GM19395 (cell line): ENCODE results near the gene CRYZ.
"Not testable (repeated sequence)": the region's sequence is repeated elsewhere in the genome, so short reads cannot be mapped to it uniquely, and the experiment has no call there.

Source experiments
- ATAC-seq: cut with Tn5 transposase; IDR thresholded peaks from one replicate; pipeline ENCODE4 v1.9.1; 2021; ENCODE audit warnings: mild to moderate bottlenecking, moderate library complexity; ENCODE audit not compliant: unreplicated experiment

Gene CRYZ

DNA sequence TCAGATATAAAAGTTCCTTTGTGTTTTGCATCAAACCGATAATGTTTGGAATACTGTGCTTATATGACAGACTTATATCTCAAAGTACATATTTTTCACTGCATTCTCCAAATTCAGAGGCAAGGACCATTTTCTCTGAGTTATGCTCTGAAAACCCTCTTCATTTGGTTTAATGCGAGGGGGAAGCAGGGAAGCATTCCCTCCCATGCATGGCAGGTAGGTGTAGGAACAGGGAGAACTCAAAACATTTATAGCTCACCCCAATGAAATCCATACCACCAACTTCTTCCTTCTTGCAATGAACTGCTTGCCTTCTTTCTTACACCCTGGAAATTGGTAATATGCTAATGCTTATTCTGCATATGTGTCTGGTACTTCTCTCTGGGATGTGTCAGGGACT is 48.5 kb downstream of the CRYZ start:
- no peak for ATAC-seq

DNA sequence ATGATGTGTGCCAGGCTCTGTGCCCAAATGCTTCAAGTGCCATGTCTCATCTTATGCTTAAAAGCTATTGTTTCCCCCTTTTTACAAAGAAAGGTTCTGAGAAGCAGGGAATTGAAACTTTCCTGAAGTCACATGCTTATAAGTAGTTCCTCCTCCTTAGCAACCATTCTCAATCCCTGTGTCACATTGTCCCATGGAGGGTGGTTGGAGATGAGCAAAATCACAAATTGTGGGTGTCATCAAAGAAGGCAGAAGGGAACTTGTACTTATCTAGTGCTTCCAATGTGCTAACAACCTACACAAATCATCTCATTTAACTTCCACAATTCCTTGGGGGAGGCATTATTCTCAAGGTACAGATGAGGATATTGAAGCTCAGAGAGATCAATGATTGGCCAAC is 49.2 kb downstream of the CRYZ start:
- no peak for ATAC-seq

DNA sequence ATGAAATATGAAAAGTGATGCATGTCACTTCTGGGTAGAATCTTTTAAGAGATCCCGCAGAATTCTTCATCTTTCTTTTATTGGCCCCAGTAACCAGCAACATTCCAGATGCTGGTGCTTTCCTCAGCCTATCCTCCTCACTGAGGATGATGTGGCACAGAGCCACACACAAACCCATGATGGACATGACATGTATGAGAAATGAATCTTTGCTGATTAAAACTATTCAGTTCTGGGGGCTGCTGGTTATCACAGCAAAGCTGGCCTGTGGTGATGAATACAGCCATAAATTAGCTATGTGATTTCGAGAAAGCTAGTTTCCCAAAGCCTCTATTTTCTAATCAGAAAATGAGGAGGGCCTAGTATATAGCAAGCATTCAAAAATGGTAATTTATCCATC is 51.0 kb downstream of the CRYZ start:
- no peak for ATAC-seq

DNA sequence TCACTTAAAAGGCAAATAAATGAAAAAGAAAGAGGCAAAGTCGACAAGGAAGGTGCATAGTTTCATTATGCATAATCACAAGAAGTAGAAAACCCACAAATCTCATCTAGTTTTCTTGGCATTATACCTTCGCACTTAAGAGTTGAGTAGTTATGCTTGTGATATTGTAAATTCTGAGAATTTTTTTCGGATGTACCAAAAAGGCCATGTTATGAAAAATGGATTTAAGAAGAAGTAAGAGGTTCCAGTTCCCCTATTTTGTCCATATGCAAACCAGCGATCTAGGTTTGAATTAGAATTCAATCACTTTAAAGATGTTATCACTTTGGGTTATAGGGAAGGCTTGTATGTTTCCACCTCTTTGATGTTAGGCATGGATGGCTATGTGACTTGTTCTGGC is 51.4 kb downstream of the CRYZ start:
- peak; percentile 90 for ATAC-seq

DNA sequence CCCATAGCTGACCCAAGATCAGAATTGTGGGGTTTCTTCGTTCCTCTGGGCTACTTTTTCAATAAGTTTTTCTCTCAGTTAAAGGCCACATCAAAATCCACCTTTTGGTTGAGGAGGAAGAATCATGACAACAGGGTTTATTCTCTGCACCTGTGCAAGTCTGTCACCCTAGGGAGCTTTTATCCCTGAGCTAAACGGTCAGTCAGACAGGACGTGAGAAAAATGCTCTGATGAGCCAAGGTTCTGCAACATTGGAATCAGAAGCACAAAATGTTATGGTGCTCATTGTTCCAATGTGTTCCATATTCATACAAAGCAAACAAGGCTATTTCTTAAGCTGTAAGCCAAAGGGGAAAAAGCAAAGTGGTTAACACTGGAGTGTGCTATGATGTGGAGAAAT is 51.8 kb downstream of the CRYZ start:
- peak; percentile 46 for ATAC-seq

DNA sequence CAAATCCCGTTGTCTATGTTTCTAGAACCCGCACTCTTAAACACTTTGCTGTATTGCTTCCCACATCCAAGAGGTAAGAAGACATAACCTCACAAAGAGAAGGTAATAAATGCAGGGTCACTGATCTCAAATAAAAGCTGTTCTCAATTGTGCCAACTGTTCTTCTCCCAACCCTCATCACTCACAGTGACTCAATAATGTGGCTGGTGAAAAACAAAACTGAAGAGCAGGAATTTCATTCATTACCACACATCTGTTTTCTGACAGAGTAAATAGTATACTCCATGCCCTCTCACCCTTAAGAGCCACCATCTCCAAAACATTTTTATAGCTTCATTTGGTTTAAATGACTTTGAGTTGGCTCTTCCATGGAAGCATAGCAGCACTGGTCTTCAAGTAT is 53.0 kb downstream of the CRYZ start:
- ATAC-seq: no peak

DNA sequence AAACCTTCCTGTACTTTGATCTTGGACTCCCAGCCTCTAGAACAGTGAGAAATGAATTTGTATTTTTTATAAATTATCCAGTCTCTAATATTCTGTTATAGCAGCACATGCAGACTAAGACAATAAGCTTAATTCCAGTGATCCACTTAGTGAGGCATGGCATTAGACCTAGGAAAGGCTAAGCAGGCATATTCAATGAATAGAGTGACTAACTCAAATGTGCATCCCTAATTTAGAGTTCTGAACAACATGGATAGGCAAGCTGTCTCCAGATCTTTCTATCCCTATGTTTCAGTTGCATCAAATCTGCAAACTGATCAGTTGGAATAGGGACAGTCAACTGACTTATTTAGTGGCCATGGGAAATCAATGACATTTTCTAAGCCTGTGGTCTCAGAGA is 54.9 kb downstream of the CRYZ start:
- ATAC-seq: no peak

DNA sequence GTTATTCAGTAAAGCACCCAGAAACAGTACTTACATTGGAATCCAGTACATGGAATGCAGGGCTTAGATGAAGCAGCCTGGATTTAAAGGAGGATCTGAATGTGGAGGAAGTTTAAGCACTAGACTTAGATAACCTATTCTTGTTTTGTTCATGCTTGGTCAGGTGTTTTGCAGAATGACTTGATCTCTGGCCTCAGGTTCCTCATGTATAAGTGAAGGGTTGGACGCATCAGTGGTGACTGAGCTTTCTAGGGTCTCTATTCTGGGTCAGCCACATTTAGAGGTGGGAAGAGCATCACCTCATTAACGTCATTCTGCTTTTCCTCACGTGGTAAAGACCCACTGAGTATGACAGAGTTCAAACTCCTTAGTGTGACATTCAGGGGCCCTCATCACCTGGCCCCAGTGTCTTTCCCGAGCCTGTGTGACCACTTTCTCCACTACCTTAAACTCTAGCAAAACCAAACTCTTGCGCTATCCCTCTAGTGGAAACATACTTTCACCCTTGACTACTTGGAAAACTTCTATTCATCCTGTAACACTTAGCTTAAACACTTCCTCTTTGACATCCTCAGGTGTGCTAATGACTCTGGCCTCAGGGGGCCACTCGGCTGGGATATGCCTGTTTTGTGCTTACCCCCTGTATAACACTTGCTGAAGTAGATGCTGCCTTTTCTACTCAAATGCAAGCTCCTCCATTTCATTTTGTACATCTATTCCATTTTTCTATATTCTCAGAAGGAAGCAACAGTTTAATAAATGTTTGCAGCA is 58.4 kb downstream of the CRYZ start:
- ATAC-seq: peak; percentile 34

DNA sequence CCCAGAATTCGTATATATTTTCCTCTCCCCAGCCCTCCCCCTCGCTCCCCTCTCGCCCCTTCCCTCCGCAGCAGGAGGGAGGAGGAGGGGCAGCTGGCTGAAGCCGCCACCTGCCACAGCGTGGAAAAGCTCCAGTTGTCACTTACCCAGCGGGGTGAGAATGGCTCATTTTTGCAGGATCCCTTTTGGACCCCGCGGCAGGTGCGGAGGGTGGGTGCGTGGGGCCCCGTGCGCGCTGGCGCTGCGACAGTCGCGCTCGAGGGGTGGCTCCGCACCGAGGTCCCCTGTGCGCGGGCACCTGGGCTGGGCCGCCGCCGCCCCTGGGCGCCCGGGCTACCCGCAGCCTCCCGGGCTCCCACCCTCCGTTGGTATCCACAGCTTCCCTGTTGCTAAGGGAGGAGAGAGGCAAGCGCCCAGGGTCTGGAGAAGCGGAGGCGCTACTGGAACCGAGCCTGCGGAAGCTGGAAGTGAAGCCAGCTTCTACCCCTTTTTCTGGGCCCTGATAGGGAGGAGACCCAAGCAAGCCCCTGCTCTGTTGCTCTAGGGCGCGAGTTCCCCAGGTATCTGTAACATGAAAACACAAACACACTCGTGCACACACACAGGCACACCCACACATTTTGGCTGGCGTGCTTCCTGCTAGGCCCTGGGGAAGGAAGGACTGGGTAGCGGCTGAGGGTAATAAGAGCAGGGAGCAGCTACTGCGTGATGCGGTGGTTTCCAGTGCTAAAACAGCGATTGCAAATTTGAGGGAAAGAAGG is 59.3 kb downstream of the CRYZ start, which contains the start of gene ERICH3:
TSS of gene ERICH3 (minus strand) at position 442 of the 761 bp plus-strand sequence. CDS start at position 169, 273 bp downstream.
- ATAC-seq: peak; percentile 63

DNA sequence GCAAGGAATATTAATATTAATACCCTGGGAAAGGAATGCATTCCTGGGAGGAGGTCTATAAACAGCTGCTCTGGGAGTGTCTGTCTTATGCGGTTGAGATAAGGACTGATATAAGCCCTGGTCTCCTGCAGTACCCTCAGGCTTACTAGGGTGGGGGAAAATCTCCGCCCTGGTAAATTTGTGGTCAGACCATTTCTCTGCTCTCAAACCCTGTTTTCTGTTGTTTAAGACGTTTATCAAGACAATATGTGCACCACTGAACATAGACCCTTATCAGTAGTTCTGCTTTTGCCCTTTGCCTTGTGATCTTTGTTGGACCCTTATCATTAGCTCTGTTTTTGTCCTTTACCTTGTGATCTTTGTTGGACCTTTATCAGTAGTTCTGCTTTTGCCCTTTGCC is 62.0 kb downstream of the CRYZ start:
- ATAC-seq: not testable (repeated sequence)
